MM.1S (cell line): ENCODE results near the gene C1QTNF9B.

ENCODE experiments used
- CTCF ChIP-seq: fragments of 300-600 bp; sonication (generic); IDR thresholded peaks from 2 replicates; pipeline ENCODE4 v1.5.1; 2016; ENCODE audit warnings: antibody characterized with exemption, low read length, mixed read lengths
- EZH2phosphoT487 ChIP-seq: fragments of 300-600 bp; sonication (generic); IDR thresholded peaks from 2 replicates; pipeline ENCODE4 v1.6.1; 2018; ENCODE audit warnings: antibody characterized with exemption, low read length

- TF ChIP-seq CTCF (no peak), EZH2phosphoT487 (no peak)
Measured at GRCh38 chr13:23856008-23856750, 41.1 kb downstream of the C1QTNF9B start.
